NB4 (cell line): ENCODE results near the gene HMCN2.

Experiments
- DNase-seq: peaks from one replicate; pipeline ENCODE4 v3.0.0; 2010; ENCODE audit warnings: low read depth
- H3K4me3 ChIP-seq: one replicate; pipeline ENCODE4 v1.5.1; 2011; ENCODE audit warnings: mild to moderate bottlenecking, low read depth, low read length, moderate library complexity
- CTCF ChIP-seq: IDR thresholded peaks from one replicate; pipeline ENCODE4 v1.5.1; 2012; ENCODE audit warnings: low read depth, low read length
- MAX ChIP-seq: IDR thresholded peaks from 2 replicates; pipeline ENCODE4 v1.6.1; 2011; ENCODE audit warnings: low read depth, low read length
- MYC ChIP-seq: IDR thresholded peaks from 2 replicates; pipeline ENCODE4 v1.6.1; 2011; ENCODE audit warnings: low read depth, low read length
- POLR2A ChIP-seq: IDR thresholded peaks from 2 replicates; pipeline ENCODE4 v1.6.1; 2011; ENCODE audit warnings: mild to moderate bottlenecking; ENCODE audit not compliant: insufficient read length; ENCODE audit errors: extremely low read depth

HMCN2 gene

GRCh38 chr9:130452835-130453234 lies 187.3 kb downstream of the HMCN2 start:
- H3K4me3 ChIP-seq: no peak overlapping the region
- TF ChIP-seq MYC: no peak
- no peak for TF ChIP-seq POLR2A
- no peak for TF ChIP-seq MAX
- no peak for TF ChIP-seq CTCF
- no peak for DNase-seq

GRCh38 chr9:130453487-130453886 lies 187.9 kb downstream of the HMCN2 start:
- no peak for DNase-seq
- TF ChIP-seq POLR2A: no peak
- no peak for TF ChIP-seq CTCF
- TF ChIP-seq MAX: no peak
- TF ChIP-seq MYC: no peak
- H3K4me3 ChIP-seq: no peak overlapping the region

- no peak overlapping the region for H3K4me3 ChIP-seq
- no peak for TF ChIP-seq POLR2A
- no peak for TF ChIP-seq MAX
- no peak for TF ChIP-seq MYC
- TF ChIP-seq CTCF: no peak
- no peak for DNase-seq
Measured at GRCh38 chr9:130454096-130454811, 188.7 kb downstream of the HMCN2 start.

GRCh38 chr9:130454812-130455325 lies 189.3 kb downstream of the HMCN2 start:
- no peak for DNase-seq
- H3K4me3 ChIP-seq: no peak overlapping the region
- TF ChIP-seq MYC: no peak
- no peak for TF ChIP-seq CTCF
- no peak for TF ChIP-seq MAX
- no peak for TF ChIP-seq POLR2A

- no peak for DNase-seq
- no peak for TF ChIP-seq CTCF
- no peak for TF ChIP-seq MAX
- no peak for TF ChIP-seq MYC
- no peak overlapping the region for H3K4me3 ChIP-seq
Measured at GRCh38 chr9:130458027-130458803, 192.7 kb downstream of the HMCN2 start.
